Measurements from ENCODE around the gene ABCC8. TPM values are rescaled to one million over a fixed set of nuclear protein-coding genes. Genes with fewer than 3 reads are reported as not detected.

ABCC8 gene
- total RNA-seq, 1 experiment from 2014 or later, result not detected

DNA sequence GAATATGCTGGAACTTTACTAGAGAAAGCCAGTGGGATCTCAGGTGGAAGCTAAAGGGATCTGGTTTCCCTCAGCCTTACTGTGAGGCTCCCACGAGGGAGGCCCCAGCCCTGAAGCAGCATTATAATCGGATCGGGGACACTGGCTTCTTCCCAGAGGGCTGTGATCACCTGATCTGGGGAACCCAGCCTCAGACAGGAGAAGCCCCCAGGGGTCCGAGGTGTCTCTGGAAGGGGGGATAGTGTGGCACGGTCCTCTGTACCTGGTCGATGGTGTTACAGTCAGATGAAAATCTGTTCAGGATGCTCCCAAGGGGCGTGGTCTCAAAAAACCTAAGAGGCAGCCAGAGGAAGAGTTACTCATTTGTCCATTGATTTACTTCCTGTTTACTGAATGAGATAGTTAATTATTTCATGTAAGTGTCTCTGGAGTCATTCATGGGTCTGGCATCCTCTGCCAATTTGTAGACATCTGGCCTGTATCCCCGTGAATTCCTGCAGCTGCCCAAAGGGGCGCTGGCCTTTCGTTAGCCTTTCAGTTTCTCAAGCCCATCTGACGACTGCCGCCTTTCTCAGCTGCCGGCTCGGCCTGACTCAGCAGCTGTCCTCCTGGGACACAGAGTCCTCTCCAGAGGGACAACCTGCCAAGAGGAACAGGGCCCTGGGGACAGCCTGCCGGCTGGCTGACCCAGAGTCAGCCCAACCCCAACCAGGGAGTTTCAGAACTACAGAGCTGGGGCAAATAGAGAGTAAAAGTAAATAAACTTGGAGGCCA lies 71.2 kb downstream of the ABCC8 start:
- DNase-seq (ENCODE audit: low read depth), result peak; percentile 87

DNA sequence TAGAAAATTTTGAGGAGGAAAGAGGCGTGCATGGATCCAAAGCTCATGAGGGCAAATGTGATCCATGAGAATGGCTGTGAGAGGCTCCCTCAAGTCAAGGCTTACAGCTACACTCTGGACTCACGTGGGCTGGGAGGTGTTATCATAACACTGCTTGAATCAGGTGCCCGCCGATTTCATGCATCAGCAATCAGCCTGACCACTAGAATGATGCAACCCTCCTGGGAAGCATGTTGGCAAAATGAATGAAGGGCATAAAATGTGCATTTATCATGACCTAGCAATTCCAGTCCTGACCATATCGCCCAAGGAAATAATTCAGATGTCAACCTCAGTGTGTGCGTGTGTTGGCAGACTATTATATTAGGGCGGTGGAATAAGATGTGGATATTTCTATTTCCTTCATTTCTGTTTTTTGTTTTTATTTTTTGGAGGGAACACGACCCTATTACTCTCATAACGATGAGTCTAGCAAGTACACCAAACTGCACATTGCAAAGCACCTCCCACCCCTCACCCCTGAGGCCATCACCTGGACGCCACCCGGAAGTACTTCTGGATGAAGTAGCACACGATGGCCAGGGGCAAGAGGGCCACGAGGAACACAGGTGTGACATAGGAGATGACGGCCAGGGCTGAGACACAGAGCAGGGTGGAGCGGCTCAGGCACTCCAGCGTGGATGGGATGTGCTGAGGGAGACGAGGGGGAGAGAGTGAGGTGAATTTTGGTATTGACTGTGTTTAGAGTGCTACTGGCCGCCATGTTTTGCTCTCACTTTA lies 72.5 kb downstream of the ABCC8 start:
- peak; percentile 64 for DNase-seq (ENCODE audit: low read depth)

DNA sequence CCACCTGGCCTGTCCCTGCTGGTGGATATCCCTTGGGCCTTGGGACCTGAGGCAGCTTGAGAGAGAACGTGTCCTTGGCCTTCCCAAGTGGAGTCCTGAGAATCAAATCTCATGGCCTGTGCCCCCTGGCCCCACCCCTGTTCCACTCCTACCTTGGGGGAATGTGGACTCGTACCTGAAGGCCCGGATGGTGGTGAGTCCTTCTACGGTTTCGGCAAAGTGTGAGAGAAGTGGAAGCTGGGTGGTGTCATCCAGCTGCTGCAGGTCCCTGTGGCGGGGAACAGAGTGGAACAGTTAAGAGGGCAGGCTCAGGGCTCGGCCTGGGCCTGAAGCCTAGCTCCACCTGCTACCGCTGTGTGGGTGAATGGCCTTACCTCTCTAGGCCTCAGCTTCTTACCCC lies 74.2 kb downstream of the ABCC8 start:
- DNase-seq (ENCODE audit: low read depth), result no peak

DNA sequence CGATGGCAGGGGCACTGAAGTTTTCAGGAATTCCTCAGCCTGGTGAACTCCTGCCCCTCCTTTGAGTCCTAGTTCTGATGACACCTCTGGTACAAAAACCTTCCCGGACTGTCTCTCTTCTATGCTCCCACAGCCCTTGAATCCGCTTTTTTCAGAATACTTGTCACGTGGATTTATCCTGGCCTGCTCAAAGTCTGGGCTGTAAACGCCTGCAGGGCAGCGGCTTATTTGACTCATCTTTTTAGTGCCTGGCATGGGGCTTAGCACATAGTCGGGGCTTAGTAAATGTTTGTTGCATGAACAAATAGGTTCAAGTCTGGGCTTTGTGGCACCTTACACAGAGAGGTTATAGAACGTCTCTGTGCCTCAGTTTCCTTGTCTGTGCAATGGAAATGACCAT lies 74.8 kb downstream of the ABCC8 start:
- no peak for DNase-seq (ENCODE audit: low read depth)

DNA sequence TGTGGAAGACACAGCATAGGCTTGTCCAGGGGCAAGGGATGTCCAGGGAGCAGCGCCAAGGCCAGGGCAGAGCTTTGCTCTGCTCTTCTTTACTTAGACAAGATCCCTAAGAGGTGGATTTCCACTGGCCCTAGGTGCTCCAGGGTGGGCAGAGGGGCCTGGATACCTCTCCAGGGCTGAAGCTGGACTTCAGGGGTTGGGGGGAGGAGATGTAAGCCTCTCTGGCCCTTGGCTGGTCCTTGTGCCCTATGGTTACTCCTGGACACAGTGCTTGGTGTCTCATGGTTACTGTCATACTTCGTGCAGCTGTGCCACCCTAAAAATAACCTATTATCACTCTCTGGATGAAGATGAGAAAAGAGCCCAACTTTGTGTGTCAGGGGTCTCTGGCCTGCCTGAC lies 75.3 kb downstream of the ABCC8 start:
- no peak for DNase-seq (ENCODE audit: low read depth)

DNA sequence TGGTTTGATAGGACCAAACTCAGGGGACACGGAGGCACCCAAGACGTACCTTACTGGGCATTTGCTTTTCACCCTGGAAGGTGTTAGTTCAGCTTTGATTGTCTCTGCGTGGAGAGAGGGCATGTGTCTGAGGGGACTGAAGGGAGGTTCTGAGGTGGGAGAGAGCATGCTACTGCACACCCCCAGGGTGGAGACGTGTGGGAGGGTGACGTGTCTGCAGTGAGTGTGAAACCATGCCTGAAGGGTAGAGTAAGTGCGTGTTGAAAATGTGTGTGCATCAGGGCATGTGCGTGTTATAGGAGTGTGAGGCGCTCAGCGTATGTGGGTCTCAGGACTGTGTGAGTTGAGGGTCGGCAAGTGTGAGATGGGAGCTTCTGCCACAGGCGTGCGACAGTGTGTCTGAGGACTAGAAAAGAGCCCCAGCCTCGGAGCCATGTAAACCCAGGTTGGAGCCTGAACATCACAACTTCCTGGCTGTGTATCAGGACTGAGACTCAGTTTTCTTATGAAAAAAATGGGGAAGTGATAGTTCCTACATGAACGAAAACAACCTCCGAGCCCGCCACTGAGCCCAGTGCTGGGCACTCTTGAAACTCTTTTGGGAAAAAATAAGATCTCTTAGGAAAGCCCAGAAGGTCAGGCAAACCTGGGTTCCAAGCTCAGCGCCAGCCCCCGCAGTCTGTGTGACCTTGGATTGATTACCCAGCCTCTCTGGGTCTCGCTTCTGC lies 76.4 kb downstream of the ABCC8 start:
- no peak for DNase-seq (ENCODE audit: low read depth)

DNA sequence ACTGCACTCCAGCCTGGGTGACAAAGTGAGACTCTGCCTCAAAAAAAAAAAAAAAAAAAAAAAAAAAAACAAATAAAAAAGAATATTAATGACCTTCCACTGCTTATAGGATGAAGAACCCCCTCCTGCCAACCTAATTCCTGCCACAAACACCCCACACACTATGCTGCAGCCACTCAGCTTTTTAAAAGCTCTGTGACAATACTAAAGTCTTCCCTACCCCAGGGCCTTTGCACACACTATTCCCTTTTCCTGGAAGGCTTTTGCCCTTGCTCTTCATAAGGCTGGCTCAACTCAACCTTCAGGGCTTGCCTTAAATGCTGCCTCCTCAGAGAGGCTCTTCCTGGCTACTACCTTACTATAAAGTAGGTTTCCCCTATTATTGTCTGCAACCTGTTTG lies 77.4 kb downstream of the ABCC8 start:
- DNase-seq (ENCODE audit: low read depth), result no peak

DNA sequence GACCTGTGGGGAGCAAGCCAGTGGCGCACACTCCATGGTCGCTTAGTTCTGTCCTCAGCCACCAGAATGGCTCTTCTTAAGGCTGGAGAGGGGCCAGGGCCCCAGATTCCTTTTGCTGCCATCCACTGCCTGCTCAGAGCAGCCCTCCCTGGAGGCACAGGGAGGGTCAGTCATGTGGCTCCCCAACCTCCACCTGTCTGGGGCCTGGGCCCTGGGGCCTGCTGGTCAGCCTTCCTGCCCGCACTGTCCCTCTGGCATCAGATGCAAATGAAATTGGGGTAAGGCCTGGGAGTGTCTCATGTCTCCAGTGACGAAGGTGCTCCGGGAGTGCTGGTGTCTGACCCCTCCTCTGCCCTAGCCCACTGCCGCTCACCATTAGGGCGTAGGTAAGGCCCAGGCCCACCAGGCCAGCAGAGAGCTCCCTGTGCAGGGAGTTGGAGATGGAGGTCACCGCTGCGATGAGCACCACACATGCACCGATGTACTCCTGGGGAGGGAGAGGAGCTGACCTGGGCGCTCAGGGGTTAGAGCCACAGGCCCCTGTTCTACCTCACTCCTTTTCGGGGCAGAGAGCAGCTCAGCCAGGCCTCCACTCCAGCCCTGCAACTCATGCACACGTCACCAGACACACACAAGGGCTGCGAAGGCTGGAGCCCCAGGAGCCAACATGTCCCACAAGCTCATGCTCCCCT lies 79.2 kb downstream of the ABCC8 start:
- no peak for DNase-seq (ENCODE audit: low read depth)

DNA sequence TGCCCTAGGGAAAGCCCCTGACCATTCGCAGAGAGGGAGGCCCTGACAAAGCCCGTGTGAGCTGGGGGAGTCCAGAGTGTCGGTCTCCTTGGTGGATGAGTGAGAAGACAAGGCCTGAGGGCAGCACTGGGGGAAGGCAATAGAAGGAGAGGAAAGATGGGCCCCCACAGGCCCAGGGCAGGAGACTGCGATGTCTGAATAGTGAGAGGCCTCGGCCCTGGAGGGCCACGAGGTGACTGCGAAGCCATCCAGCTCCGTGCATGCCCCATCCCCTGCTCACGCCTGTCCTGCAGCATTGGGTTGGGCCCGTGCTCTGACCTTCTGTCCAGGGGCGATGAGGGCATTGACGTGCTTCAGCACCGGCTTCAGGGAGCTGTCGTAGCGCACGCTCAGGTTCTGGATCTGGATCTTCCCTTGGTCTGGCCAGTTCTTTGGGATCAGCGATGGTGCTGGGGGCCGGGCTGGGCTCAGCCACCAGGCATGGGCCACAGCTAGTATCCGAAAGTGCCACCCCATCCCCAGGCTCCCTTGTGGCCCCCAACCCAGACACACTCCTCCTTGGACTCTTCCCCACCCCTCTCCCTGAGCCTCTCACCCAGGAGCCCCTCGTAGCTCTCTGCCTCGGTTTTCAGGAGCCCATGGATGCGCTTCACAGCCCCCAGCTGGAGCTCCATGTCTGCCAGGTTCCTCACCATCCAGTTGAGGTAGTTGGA lies 79.9 kb downstream of the ABCC8 start:
- no peak for DNase-seq (ENCODE audit: low read depth)

DNA sequence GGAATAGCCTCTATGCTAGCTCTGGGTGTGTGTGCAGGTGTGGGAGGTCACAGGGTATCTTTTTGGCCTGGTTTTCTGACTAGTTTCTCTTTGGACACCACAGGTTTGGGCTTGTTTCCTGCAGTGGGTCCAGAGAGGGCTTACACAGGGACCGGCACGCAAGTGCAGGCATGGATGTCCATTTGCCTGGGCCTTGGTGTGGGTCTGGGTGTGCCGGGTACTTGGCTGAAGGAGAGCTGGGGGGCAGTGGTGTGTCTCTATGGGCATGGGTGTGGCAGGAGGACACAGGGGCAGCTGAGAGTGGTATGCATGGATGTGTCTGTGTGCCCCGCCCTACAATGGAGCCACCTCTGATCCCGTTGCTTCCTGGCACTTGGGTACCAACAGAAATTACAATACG lies 80.7 kb downstream of the ABCC8 start:
- no peak for DNase-seq (ENCODE audit: low read depth)

DNA sequence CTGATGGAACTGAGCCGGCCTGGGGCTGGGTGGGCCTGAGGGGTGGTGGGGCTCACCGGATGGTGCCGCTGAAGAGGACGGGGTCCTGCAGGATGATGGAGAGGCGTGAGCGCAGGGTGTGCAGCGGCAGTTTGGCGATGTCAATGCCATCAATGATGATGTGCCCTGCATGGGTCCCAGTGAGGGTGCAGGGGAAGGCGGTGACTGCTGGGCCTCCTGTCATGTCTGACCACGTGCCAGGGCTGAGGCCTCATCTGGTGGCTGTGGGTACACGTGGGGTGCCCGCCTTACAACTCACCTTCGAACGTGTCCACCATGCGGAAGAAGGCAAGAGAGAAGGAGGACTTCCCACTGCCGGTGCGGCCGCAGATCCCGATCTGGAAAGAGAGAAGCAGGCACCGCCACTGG lies 81.1 kb downstream of the ABCC8 start:
- DNase-seq (ENCODE audit: low read depth), result no peak

DNA sequence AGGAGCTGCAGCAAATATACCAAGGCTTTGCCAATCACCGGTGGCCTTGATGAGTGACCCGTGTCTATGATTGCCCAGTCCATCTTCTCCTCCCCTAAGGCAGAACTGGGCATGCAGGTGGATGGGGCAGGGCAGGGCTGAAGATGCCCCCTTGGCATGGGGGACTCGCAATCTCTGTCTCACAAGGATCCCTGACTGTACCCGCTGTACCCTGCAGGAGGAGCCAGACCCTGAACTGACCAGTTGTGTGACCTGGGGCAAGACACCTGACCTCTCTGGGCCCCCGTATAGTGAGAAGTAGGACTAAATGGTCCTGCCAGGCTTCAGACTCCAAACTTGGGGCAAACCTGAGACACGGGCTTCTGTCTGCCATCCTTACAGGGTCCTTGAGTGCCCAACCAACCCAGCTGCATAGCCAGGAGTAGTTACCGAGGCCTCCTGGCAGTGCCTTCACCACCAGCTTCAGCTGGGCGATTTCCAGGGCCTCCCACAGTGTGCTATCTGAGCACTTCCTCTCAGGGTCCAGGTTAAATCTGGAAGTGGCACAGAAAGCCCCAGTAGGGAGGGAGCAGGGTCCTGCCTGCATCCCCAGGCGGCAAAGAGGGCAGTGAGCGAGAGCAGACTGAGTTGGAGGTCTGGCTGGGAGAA lies 81.8 kb downstream of the ABCC8 start:
- DNase-seq (ENCODE audit: low read depth), result no peak

DNA sequence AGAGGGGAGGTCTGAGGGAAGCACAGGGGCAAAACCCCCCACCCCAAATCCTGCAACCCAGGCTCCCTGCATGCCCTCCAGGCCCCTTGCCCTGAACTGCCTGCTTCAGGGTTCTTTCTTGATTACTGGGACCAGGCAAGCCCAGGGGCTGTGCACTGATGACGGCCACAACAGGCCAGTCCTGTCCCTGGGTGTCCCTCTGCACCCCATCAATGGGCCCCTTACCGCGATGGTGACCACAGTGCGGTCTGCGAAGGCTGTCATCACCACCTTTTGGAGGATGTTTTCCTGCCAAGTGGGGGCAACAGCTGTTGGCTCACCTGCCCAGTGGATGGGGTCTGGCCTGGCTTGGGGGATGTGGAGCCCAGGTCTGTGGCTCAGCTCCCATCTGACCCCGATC lies 83.2 kb downstream of the ABCC8 start:
- no peak for DNase-seq (ENCODE audit: low read depth)

DNA sequence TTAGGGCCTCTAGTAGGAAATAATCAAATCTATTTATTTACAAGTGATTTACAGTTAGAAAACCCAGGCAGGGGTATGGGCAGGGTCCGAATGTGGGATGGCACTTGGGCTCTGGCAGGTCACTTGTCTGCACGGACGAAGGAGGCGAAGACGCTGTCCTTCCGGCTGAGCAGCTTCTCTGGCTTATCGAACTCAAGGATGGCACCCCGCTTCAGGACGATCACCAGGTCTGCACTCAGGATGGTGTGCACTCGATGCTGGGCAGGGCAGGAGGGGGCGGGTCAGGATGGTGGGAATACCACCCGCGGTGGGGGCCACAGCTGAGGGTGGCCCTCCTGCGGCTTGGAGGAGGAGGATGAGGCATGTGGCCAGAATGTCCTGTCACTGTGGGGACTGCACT lies 83.8 kb downstream of the ABCC8 start:
- no peak for DNase-seq (ENCODE audit: low read depth)

DNA sequence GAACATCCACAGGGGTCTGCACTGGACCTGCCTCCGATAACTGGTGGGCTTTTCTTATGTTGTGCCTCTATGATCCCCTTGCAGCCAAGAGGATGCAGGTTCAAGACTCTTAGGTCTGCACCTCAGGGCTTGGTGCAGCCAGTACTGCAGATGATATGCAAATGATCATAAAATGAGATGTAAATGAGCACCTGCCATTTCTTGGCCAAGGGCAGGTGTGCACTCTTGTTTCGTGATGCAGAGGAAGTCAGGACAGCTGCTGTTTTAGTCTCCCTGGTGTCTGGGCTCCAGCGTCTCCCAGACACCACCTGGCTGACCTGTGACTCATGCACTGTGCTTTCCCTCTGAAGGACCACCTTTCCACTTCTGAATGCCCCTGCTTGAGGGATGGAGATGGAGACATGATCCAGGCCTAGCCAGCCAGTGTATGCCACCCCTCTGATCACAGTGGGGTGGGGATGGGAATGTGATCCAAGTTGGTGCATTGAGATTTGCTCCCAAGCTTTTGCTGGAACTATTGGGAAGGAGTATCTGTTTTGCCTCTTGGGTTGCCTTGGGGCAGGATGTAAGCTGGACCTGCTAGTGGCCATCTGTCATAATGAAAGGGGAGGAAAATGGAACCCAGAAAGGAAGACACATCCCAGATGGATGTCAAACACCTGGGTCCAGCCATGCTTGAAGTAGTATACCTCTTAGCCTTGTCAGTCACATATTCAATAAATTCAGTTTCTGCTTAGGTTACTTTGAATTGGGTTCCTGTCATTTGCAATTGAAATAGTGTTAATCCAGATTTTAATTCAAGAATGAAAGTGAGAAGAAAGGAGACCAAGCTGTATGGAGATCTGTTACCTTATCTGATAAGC lies 84.9 kb downstream of the ABCC8 start:
- no peak for DNase-seq (ENCODE audit: low read depth)

DNA sequence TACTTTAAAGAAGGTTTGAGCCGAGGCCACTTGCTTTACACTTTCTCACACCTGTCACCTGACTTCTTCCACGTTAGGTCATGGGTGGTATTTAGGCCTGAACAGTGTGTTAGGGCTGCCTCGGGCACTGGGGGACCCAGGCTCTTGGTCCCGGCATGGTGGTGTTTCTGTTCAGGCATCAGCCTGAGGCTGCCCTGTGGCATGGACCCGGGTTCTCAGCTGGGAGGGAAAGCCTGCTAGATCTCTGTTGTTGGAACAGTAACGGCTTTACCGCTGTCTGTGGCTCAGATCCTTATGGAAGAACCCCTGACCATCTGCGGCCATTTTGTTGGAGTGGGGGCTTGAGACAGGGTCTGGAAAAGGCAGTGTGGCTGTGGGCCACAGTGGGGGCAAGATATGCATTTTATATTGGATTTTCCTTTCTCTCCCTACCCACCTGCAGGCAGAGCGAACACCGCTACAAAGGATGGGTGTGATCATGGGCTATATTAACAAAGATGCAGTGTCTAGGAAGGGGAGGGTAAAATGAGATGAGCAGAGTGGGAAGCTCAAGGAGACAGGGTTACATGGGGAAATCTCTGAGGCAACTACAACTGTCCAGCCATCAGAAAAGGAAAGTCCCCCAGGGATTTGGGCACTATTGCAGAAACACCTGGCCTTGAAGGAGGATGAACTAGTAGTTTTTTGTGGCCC lies 86.5 kb downstream of the ABCC8 start:
- DNase-seq (ENCODE audit: low read depth), result no peak

DNA sequence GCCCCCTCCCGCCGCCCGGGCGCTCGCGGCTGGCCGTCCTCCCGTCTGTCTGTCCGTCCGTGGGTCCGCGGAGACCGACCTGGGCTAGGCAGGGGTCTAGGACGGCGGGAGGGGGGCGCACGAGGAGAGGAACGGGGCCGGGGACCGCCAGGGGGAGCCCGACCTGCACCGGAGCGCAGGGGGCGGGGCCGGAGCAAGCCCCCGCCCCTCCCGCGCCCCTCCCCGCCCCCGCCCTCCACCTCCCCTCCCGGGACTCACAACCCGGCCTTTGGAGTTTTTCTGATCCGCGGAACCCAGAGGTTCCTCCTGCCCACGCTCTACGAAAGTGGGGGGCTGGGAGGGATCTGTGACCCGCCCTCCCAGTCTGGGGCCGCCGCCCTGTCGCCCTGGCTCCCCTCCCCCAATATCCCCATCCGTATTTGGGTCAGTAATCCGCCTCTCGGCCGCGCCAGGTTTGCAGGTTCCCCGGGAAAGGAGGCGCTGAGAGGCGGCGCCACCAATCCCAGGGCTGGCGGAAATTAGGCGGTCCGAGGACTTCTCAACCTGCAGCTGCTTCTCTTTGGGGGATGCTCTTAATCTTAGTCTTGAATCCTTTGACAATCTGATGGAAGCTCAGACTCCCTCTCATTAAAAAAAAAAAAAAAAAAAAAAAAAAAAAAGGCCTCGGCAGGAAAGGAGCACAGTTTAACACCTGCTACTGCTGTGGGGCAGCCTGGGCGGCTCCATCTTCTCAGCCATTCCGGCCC lies 87.3 kb downstream of the ABCC8 start:
- DNase-seq (ENCODE audit: low read depth), result peak; percentile 14

DNA sequence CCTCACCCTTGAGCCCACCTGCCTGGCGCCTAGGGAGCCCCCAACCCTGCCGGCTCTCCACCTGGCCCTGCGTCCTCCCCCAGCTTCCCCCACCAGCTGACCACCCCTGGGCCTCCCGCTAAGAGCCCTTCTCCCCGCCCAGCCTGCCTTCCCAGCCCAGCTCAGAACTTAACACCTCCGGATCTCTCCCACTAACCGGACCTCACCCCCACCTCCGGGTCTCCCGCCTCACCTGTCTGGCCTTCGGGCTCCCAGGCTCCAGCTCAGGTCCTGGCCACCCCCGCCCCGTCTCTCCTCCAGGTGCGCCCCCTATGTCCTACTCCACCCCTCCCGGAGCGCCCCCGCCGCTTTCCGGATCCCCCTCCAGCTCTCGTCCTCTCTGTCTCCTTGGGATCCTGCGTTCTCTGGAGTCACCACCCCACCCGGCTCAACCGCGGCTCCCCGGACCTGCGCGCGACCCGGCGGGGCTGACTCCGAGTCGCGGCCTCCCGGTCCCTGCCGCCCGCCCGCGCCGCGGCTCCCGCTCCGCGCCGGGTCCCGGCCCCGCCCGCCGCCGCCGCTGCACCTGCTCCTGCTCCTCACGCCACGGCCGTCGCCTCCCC lies 87.9 kb downstream of the ABCC8 start, which contains the start of gene KCNJ11:
Gene KCNJ11 (minus strand): TSS at position 51 of the 602 bp plus-strand sequence. CDS start 568 bp downstream, outside the sequence.
- no peak for DNase-seq (ENCODE audit: low read depth)
